ENCODE results near the gene SCFD2. TPM values are rescaled to one million over a fixed set of nuclear protein-coding genes. Genes with fewer than 3 reads are reported as not detected.
"Not testable (repeated sequence)": the region's sequence is repeated elsewhere in the genome, so short reads cannot be mapped to it uniquely, and the experiment has no call there.

The SCFD2 gene
- total RNA-seq, 1 donor from 2014 or later = 10.7 TPM

- no peak for DNase-seq (ENCODE audit: low spot score)
- Mint-ChIP-seq H3K9me3 (ENCODE audit: low read depth) (no peaks in the 10 kb centered on the region), H3K4me3 (ENCODE audit: unreplicated experiment) (no peak overlapping the region), H3K4me1 (ENCODE audit: low read depth) (peaks cover 18% of the 10 kb centered on the region), H3K27me3 (ENCODE audit: low read depth) (no peaks in the 10 kb centered on the region), H3K27ac (ENCODE audit: unreplicated experiment) (no peak overlapping the region), H3K36me3 (ENCODE audit: low read depth) (no peaks in the 10 kb centered on the region)
- no peak for TF ChIP-seq CTCF (IDR thresholded peaks at IDR 0.05)
These were observed 218.7 kb downstream of the SCFD2 start for GRCh38 chr4:53147197-53147596.

DNA sequence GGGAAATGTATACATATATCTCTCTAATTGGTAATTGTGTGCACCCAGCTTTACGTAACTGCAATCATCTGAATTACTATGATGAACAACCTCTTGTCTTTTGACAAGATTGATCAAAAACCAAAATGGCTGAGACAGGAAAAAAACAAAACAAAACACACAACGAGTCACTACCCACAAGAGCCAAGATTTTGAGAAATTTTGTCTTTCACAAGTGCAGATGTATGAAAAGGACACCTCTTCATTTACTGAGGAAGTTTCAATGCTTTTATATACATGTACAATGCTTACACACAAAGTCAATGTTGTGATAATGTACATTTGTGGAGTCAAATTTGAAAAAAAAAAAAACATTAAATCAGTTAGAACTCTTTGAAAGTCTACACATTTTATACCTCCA lies 224.6 kb downstream of the SCFD2 start:
- no peaks in the 10 kb centered on the region for H3K27me3 Mint-ChIP-seq (ENCODE audit: low read depth)
- no peak for DNase-seq (ENCODE audit: low spot score)
- H3K36me3 Mint-ChIP-seq (ENCODE audit: low read depth) = no peaks in the 10 kb centered on the region
- H3K9me3 Mint-ChIP-seq (ENCODE audit: low read depth) = no peaks in the 10 kb centered on the region
- TF ChIP-seq CTCF (IDR thresholded peaks at IDR 0.05) = no peak
- H3K4me3 Mint-ChIP-seq (ENCODE audit: unreplicated experiment) = no peak overlapping the region
- H3K4me1 Mint-ChIP-seq (ENCODE audit: low read depth) = peaks cover 4% of the 10 kb centered on the region
- no peak overlapping the region for H3K27ac Mint-ChIP-seq (ENCODE audit: unreplicated experiment)

DNA sequence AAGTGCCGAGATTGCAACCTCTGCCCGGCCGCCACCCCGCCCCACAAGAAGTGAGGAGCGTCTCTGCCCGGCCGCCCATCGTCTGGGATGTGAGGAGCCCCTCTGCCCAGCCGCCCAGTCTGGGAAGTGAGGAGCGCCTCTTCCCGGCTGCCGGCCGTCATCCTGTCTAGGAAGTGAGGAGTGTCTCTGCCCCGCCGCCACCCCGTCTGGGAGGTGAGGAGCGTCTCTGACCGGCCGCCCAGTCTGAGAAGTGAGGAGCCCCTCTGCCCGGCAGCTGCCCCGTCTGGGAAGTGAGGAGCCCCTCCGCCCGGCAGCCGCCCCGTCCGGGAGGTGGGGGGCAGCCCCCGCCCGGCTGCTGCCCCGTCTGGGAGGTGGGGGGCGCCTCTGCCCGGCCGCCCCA lies 226.6 kb downstream of the SCFD2 start:
- not testable (repeated sequence) for H3K27me3 Mint-ChIP-seq (ENCODE audit: low read depth); H3K4me3 Mint-ChIP-seq (ENCODE audit: unreplicated experiment); H3K27ac Mint-ChIP-seq (ENCODE audit: unreplicated experiment); H3K9me3 Mint-ChIP-seq (ENCODE audit: low read depth); DNase-seq (ENCODE audit: low spot score); H3K4me1 Mint-ChIP-seq (ENCODE audit: low read depth); H3K36me3 Mint-ChIP-seq (ENCODE audit: low read depth)

DNA sequence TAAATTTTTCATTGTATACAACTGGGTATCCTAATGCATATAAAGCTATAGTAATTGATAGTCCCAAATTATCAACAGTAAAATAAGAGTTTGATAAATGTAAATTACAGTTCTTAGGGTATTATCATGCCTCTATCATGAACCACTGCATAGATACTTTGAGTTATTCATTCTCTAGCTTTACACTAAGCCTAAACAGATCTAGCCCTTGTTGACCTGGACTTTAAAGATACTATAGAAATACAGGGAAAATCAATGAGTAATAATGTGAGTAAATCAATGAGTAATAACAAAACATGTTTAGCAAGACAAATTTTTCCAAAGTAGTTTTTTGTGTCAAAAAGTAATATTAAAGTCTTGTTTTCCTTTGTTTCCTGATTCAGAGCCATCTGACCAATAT lies 228.4 kb downstream of the SCFD2 start:
- Mint-ChIP-seq H3K27ac (ENCODE audit: unreplicated experiment) (no peak overlapping the region), H3K9me3 (ENCODE audit: low read depth) (no peaks in the 10 kb centered on the region), H3K27me3 (ENCODE audit: low read depth) (no peaks in the 10 kb centered on the region), H3K36me3 (ENCODE audit: low read depth) (no peaks in the 10 kb centered on the region), H3K4me1 (ENCODE audit: low read depth) (peaks cover 7% of the 10 kb centered on the region), H3K4me3 (ENCODE audit: unreplicated experiment) (no peak overlapping the region)
- TF ChIP-seq CTCF (IDR thresholded peaks at IDR 0.05) = no peak
- DNase-seq (ENCODE audit: low spot score) = no peak

DNA sequence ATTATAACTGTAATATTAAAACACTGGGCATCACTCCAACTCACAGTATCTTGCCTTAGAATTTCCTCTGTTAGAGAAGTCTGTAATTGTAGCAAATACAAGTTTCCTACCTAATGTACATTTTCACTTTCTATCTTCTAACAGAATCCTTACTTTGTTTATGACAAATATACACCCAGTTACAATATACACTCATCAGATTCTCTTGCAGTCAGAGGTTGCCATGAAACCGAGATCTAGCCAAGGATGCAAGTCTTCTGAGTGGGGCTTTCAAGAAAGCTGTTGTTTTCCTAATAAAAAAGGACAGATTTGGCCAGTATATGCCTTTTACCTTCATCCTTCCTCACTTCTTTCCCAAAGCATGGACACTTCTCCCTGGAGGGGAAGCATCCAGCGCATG lies 228.9 kb downstream of the SCFD2 start:
- no peak overlapping the region for H3K4me3 Mint-ChIP-seq (ENCODE audit: unreplicated experiment)
- H3K27ac Mint-ChIP-seq (ENCODE audit: unreplicated experiment) = no peak overlapping the region
- no peak for TF ChIP-seq CTCF (IDR thresholded peaks at IDR 0.05)
- H3K9me3 Mint-ChIP-seq (ENCODE audit: low read depth) = no peaks in the 10 kb centered on the region
- H3K27me3 Mint-ChIP-seq (ENCODE audit: low read depth) = no peaks in the 10 kb centered on the region
- DNase-seq (ENCODE audit: low spot score) = no peak
- peaks cover 11% of the 10 kb centered on the region for H3K4me1 Mint-ChIP-seq (ENCODE audit: low read depth)
- no peaks in the 10 kb centered on the region for H3K36me3 Mint-ChIP-seq (ENCODE audit: low read depth)

GRCh38 chr4:53132132-53132891 lies 233.5 kb downstream of the SCFD2 start:
- no peak for TF ChIP-seq CTCF (IDR thresholded peaks at IDR 0.05)
- H3K4me1 Mint-ChIP-seq (ENCODE audit: low read depth) = peaks cover 14% of the 10 kb centered on the region
- H3K27me3 Mint-ChIP-seq (ENCODE audit: low read depth) = no peaks in the 10 kb centered on the region
- no peak overlapping the region for H3K4me3 Mint-ChIP-seq (ENCODE audit: unreplicated experiment)
- no peak overlapping the region for H3K27ac Mint-ChIP-seq (ENCODE audit: unreplicated experiment)
- no peaks in the 10 kb centered on the region for H3K9me3 Mint-ChIP-seq (ENCODE audit: low read depth)
- no peak for DNase-seq (ENCODE audit: low spot score)
- no peaks in the 10 kb centered on the region for H3K36me3 Mint-ChIP-seq (ENCODE audit: low read depth)
